Body of pancreas (tissue), 2 donors: ENCODE results near the gene CSAG1. TPM values are rescaled to one million over a fixed set of nuclear protein-coding genes. Genes with fewer than 3 reads are reported as not detected.

Experiments used
- total RNA-seq, 2 donors: library from RNA; depleted of rRNA; stranded (reverse); fragments of >200 nt; gene quantifications; one replicate each; pipeline ENCODE4 v1.1.0, GENCODE V29; 2016

Gene CSAG1
- total RNA-seq, 2 donors from 2014 or later, result not detected

Other genes with a start within 250 kb of the CSAG1 start
- gene GABRQ, start 95.8 kb downstream of the CSAG1 start, total RNA-seq, result not detected
- gene MAGEA3, start 34.9 kb downstream of the CSAG1 start, total RNA-seq, result not detected
- not detected for gene CSAG2, start 24.4 kb downstream of the CSAG1 start, total RNA-seq
- gene MAGEA2B, start 19.1 kb downstream of the CSAG1 start, total RNA-seq, result not detected
- gene MAGEA12, start within 50 bp of the CSAG1 start, total RNA-seq, result not detected
- not detected for gene MAGEA2, start 20.1 kb upstream of the CSAG1 start, total RNA-seq
- not detected for gene CSAG3, start 25.5 kb upstream of the CSAG1 start, total RNA-seq
- gene MAGEA6, start 36.0 kb upstream of the CSAG1 start, total RNA-seq, result not detected
- gene CETN2, start 97.0 kb upstream of the CSAG1 start, total RNA-seq, result 10 to 100 TPM; 15.0 to 17.8 TPM
- 10 to 100 TPM in 1 of 2 donors, 1 to 10 TPM in 1; 3.4 to 20.1 TPM for gene NSDHL, start 97.3 kb upstream of the CSAG1 start, total RNA-seq
- 1 to 10 TPM; 2.0 to 6.5 TPM for gene ZNF185, start 164.3 kb upstream of the CSAG1 start, total RNA-seq